PC-9 (cell line): ENCODE measurements around the gene KLHL36.

Source experiments
- EZH2 ChIP-seq: fragments of 200-600 bp; sonication (generic); IDR thresholded peaks from 2 replicates; pipeline ENCODE4 v1.8.0; 2017; ENCODE audit warnings: antibody characterized with exemption, low read depth
- TF ChIP-seq, protein P1 (sequence below): fragments of 200-600 bp; sonication (generic); conservative IDR thresholded peaks from 2 replicates; pipeline ENCODE4 v1.6.1; 2017; ENCODE audit warnings: mixed run types, antibody characterized with exemption, mild to moderate bottlenecking, moderate library complexity

DNA sequence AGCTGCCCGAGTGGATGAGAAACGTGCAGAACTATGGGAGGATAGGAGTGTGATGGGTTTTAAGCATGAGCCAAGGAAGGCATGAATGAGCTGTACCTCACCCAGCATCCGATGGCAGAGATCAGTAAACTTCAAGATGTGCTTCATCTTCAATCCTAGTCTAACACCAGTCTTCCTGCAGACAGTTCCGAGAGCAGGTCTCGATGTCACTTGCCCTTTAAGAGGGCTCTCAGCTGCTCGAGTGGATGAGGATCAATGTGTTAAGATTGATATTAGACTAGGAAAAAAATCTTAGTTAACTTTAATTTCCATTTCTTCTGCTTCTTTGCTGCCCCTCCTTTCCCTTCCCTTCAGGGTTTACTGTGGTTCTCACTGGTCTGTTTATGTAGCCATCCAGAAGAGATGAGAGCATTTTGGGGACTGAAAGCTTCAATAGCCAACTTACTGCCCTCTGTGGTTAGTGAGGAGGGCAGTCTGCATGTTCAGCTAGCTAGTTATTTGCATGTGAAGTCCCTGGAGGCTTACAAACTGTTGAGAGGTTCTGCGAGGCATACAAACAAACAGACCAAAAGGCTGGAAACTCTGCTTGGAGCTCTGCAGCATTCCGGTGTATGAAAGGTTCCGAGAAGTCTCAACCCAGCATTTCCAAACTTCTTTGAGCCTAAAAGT is 15.3 kb downstream of the KLHL36 start:
- no peak for TF ChIP-seq EZH2
- TF ChIP-seq, protein P1, sequence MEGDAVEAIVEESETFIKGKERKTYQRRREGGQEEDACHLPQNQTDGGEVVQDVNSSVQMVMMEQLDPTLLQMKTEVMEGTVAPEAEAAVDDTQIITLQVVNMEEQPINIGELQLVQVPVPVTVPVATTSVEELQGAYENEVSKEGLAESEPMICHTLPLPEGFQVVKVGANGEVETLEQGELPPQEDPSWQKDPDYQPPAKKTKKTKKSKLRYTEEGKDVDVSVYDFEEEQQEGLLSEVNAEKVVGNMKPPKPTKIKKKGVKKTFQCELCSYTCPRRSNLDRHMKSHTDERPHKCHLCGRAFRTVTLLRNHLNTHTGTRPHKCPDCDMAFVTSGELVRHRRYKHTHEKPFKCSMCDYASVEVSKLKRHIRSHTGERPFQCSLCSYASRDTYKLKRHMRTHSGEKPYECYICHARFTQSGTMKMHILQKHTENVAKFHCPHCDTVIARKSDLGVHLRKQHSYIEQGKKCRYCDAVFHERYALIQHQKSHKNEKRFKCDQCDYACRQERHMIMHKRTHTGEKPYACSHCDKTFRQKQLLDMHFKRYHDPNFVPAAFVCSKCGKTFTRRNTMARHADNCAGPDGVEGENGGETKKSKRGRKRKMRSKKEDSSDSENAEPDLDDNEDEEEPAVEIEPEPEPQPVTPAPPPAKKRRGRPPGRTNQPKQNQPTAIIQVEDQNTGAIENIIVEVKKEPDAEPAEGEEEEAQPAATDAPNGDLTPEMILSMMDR: no peak
